Ovary (tissue), 9 donors: ENCODE data around the gene GREB1L. TPM values are rescaled to one million over a fixed set of nuclear protein-coding genes. Genes with fewer than 3 reads are reported as not detected.
"Not testable (repeated sequence)": the region's sequence is repeated elsewhere in the genome, so short reads cannot be mapped to it uniquely, and the experiment has no call there.

Experiments
- DNase-seq, 5 donors: peaks; one replicate each; pipeline ENCODE4 v3.0.0-alpha.2; 2019 to 2020
- H3K27ac ChIP-seq, 2 donors: fragments of 200-600 bp; one replicate each; pipeline versions ENCODE4 v1.5.1 to v1.8.0; 2019 to 2022
- H3K27me3 ChIP-seq: fragments of 200-600 bp; one replicate; pipeline ENCODE4 v1.8.0; 2022
- H3K36me3 ChIP-seq: fragments of 200-600 bp; sonication (generic); one replicate; pipeline ENCODE4 v1.5.1; 2019
- H3K4me1 ChIP-seq: one replicate; pipeline ENCODE4 v1.8.1; 2013; ENCODE audit warnings: mild to moderate bottlenecking, moderate library complexity; ENCODE audit not compliant: insufficient read depth
- H3K4me3 ChIP-seq: fragments of 200-600 bp; sonication (generic); one replicate; pipeline ENCODE4 v1.5.1; 2017
- H3K9me3 ChIP-seq, 2 donors: fragments of 200-600 bp in 1 of 2; sonication (generic) in 1 of 2; one replicate each; pipeline versions ENCODE4 v1.5.1 to v1.8.1; 2013 to 2019; ENCODE audit warnings: mild to moderate bottlenecking in 1 of 2, moderate library complexity in 1 of 2
- EP300 ChIP-seq: sonication (generic); formaldehyde crosslinking; IDR thresholded peaks from one replicate; pipeline ENCODE4 v1.6.1; 2017; ENCODE audit warnings: antibody characterized with exemption
- POLR2A ChIP-seq: fragments of 450-650 bp; IDR thresholded peaks from one replicate; pipeline ENCODE4 v1.6.1; 2017; ENCODE audit warnings: antibody characterized with exemption, mild to moderate bottlenecking, moderate library complexity
- WGBS, 3 donors: extraction: QIAGEN DNeasy Blood & Tissue Kit in 1 of 3; methylation state at CpG; one replicate each; pipeline versions ENCODE4 v1.1.5 to v1.1.7; 2013 to 2017; 5-methylcytosine and 5-hydroxymethylcytosine counted together
- intact Hi-C, 4 donors: fragments of 100-400 bp; cut with DNase I; formaldehyde crosslinking; loops; one replicate each; pipeline versions ENCODE4 v1.11.0 to v1.15.1; 2022 to 2023
- polyA plus RNA-seq, 2 donors: library from polyadenylated mRNA; stranded (reverse); fragments of 200-250 nt in 1 of 2; fragments of 350-450 nt in 1 of 2; fragmentation: Illumina TruSeq in 1 of 2; extraction: RNeasy Lipid Tissue Mini Kit (QIAGEN cat#74804) in 1 of 2; gene quantifications; one replicate each; pipeline ENCODE4 v1.2.3, GENCODE V29; 2013 to 2014
- total RNA-seq, 7 donors: library from RNA; depleted of rRNA in 2 of 7; stranded (reverse); fragments of >200 nt in 2 of 7; fragmentation: NEBNext Ultra II Directional in 3 of 7; extraction: Animal tissue kit (Norgen Biotek cat#: 25700) in 3 of 7; gene quantifications; one replicate each; pipeline versions ENCODE4 v1.1.0 to v1.2.4, GENCODE V29; 2016 to 2023
- TF ChIP-seq, protein P1 (sequence below), 3 donors: fragments of 450-650 bp in 2 of 3; fragments of 200-600 bp in 1 of 3; IDR thresholded peaks; one replicate each; pipeline versions ENCODE4 v1.5.1 to v1.8.0; 2016 to 2022; ENCODE audit warnings: antibody characterized with exemption in 3 of 3, mild to moderate bottlenecking in 1 of 3
- donor health status: DM: no; HTN: no; CAD: no; lungs with moderate emphysema.
- donor health status: DM: no; HTN: no; CAD: no.
- donor health status: Bipolar disorder and iron deficiency.
- donor health status: DM: yes; HTN: yes; CAD: no.
- donor health status: DM: no; HTN: no; CAD: no.
- donor health status: DM: yes; HTN: yes; CAD: no.

Gene GREB1L
- total and polyA plus RNA-seq, 9 donors: 2.4 to 22.8 (median 10.4) TPM

DNA sequence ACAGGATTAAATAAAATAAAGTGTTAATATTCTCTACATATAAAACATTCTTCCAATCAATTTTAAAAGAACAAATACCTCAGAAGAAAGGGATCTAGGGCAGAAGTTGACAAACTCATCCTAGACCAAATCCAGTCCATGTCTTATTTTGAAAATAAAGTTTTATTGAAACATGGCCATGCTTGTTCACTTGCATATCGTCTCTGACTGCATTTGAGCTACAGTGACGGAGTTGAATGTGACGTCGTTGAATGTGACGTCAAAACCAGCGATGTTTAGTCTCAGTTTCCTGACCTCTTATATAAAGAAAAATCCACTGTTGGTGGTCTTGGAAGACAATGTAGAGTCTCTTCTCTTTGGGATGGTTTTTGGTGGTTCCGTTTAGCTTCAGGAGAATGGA is 33.6 kb downstream of the GREB1L start:
- intact Hi-C loops: no loop called here
- H3K9me3 ChIP-seq: no peaks in the 10 kb centered on the region
- no peak for DNase-seq
- no peaks in the 10 kb centered on the region for H3K4me1 ChIP-seq
- H3K36me3 ChIP-seq: no peaks in the 10 kb centered on the region
- no peak overlapping the region for H3K27ac ChIP-seq
- WGBS, 3 donors: 94 to 99% (median 96%) methylated on average over 7 of the region's 7 CpGs
- no peak overlapping the region for H3K4me3 ChIP-seq
- H3K27me3 ChIP-seq: peaks cover 3% of the 10 kb centered on the region
- no peak for TF ChIP-seq POLR2A
- no peak for TF ChIP-seq EP300
- TF ChIP-seq, protein P1, sequence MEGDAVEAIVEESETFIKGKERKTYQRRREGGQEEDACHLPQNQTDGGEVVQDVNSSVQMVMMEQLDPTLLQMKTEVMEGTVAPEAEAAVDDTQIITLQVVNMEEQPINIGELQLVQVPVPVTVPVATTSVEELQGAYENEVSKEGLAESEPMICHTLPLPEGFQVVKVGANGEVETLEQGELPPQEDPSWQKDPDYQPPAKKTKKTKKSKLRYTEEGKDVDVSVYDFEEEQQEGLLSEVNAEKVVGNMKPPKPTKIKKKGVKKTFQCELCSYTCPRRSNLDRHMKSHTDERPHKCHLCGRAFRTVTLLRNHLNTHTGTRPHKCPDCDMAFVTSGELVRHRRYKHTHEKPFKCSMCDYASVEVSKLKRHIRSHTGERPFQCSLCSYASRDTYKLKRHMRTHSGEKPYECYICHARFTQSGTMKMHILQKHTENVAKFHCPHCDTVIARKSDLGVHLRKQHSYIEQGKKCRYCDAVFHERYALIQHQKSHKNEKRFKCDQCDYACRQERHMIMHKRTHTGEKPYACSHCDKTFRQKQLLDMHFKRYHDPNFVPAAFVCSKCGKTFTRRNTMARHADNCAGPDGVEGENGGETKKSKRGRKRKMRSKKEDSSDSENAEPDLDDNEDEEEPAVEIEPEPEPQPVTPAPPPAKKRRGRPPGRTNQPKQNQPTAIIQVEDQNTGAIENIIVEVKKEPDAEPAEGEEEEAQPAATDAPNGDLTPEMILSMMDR (IDR thresholded peaks at IDR 0.05): no peak

DNA sequence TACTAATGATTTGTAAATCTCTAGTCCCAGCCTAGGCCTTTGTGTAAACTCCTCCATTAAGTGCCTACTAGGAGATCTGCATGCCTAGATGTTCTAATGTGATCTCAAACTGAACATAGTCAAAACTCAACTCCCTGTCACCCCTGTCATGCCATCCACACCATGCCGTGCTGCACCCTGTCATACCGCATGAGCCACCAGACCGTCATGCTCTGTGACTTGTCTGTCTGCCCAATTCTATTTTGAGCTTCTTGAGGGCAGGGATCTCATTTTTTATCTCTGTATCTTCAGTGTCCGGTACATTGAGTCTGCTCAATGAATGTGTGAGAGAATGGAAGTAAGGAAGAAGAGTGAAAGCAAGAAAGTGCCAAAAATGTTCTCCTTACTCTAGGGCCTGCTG is 35.5 kb downstream of the GREB1L start:
- H3K27ac ChIP-seq: no peak overlapping the region
- intact Hi-C loops: no loop called here
- no peak for DNase-seq
- H3K4me3 ChIP-seq: no peak overlapping the region
- TF ChIP-seq POLR2A (no peak), EP300 (no peak)
- TF ChIP-seq, protein P1 (IDR thresholded peaks at IDR 0.05): no peak
- H3K9me3 ChIP-seq: no peaks in the 10 kb centered on the region
- WGBS, 3 donors: 91 to 98% (median 96%) methylated on average over 4 of the region's 4 CpGs
- peaks cover 3% of the 10 kb centered on the region for H3K27me3 ChIP-seq
- H3K36me3 ChIP-seq: no peaks in the 10 kb centered on the region
- no peaks in the 10 kb centered on the region for H3K4me1 ChIP-seq

DNA sequence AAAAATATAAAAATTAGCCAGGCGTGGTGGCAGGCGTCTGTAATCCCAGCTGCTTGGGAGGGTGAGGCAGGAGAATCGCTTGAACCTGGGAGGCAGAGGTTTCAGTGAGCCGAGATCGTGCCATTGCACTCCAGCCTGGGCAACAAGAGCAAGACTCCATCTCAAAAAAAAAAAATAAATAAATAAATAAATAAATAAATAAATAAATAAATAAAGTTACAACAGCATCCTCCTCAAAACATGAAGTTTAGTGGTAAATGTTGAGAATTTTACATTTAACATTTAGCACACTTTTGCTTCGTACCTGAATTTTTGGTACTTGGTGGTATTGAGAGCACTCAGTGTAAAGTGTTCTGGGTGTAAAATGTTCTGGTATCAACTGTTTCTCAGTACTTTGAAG is 36.2 kb downstream of the GREB1L start:
- intact Hi-C loops, H3K9me3 ChIP-seq, H3K4me3 ChIP-seq, H3K36me3 ChIP-seq, H3K27me3 ChIP-seq, DNase-seq, H3K27ac ChIP-seq, H3K4me1 ChIP-seq: not testable (repeated sequence)
- 95 to 97% (median 95%) methylated on average over 6 of the region's 6 CpGs for WGBS, 3 donors

DNA sequence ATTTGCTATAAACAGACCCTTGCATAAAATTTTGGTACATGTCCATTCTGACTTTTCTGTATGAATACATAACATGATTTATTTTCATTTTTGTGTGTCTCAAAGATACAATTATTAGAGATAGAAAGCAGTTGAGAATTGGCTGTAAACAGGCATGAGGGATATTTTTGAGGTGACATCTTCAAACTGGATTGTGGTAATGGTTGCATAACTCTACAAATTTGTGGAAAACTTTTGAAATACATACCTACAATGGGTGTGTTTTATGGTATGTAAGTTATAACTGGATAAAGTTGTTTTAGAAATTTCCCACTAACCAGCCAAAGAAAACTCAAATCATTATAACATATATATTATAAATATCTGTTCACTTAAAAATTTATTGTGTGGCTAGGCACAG is 39.6 kb downstream of the GREB1L start:
- Histone ChIP-seq H3K9me3 (no peaks in the 10 kb centered on the region), H3K36me3 (no peaks in the 10 kb centered on the region), H3K4me3 (no peak overlapping the region), H3K4me1 (no peaks in the 10 kb centered on the region), H3K27ac (no peak overlapping the region), H3K27me3 (peaks cover 3% of the 10 kb centered on the region)
- TF ChIP-seq, protein P1 (IDR thresholded peaks at IDR 0.05): no peak
- TF ChIP-seq EP300: no peak
- TF ChIP-seq POLR2A: no peak
- DNase-seq: no peak
- intact Hi-C loops: no loop called here

DNA sequence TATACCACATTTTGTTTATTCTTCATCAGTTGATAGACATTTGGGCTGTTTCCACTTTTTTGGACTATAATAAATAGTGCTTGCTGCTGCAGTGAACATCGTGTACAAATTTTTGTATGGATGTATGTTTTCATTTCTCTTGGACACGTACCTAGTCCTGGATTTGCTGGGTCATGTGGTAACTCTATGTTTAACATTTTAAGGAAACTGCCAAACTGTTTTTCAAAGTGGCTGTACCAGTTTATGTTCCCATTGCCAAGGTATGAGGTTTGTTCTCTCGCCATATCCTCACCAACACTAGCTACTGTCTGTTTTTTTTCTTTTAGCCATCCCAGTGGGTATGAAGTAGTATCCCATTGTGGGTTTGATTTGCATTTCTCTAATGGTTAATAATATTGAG is 42.5 kb downstream of the GREB1L start:
- Histone ChIP-seq H3K9me3 (no peaks in the 10 kb centered on the region), H3K27ac (no peak overlapping the region), H3K27me3 (no peaks in the 10 kb centered on the region), H3K4me1 (peaks cover 4% of the 10 kb centered on the region), H3K36me3 (no peaks in the 10 kb centered on the region), H3K4me3 (no peak overlapping the region)
- TF ChIP-seq, protein P1 (IDR thresholded peaks at IDR 0.05): no peak
- no peak for TF ChIP-seq POLR2A
- no peak for TF ChIP-seq EP300
- 67 to 73% (median 70%) methylated on average over 3 of the region's 3 CpGs for WGBS, 3 donors
- no peak for DNase-seq
- intact Hi-C loops: no loop called here
